Astrocyte (in vitro differentiated cells and primary cell): ENCODE measurements around the gene C1QTNF5.

Source experiments
- EZH2 ChIP-seq: IDR thresholded peaks from 2 replicates; pipeline ENCODE4 v1.6.1; 2012; ENCODE audit warnings: mild to moderate bottlenecking, low read length, inconsistent platforms; ENCODE audit not compliant: insufficient read depth
- TF ChIP-seq, protein P1 (sequence below): IDR thresholded peaks from 2 replicates; pipeline ENCODE4 v1.5.1; 2011; ENCODE audit warnings: low read depth, mild to moderate bottlenecking, inconsistent platforms, low read length, moderate library complexity; ENCODE audit not compliant: insufficient read depth

- TF ChIP-seq, protein P1, sequence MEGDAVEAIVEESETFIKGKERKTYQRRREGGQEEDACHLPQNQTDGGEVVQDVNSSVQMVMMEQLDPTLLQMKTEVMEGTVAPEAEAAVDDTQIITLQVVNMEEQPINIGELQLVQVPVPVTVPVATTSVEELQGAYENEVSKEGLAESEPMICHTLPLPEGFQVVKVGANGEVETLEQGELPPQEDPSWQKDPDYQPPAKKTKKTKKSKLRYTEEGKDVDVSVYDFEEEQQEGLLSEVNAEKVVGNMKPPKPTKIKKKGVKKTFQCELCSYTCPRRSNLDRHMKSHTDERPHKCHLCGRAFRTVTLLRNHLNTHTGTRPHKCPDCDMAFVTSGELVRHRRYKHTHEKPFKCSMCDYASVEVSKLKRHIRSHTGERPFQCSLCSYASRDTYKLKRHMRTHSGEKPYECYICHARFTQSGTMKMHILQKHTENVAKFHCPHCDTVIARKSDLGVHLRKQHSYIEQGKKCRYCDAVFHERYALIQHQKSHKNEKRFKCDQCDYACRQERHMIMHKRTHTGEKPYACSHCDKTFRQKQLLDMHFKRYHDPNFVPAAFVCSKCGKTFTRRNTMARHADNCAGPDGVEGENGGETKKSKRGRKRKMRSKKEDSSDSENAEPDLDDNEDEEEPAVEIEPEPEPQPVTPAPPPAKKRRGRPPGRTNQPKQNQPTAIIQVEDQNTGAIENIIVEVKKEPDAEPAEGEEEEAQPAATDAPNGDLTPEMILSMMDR, result no peak
- no peak for TF ChIP-seq EZH2
Observed at GRCh38 chr11:119318240-119319135, 22.2 kb downstream of the C1QTNF5 start.
